Astrocyte (in vitro differentiated cells and primary cell): ENCODE results near the gene GLS. TPM values are rescaled to one million over a fixed set of nuclear protein-coding genes. Genes with fewer than 3 reads are reported as not detected.
A peak's percentile ranks its signal among the peaks of the same experiment; 100 is the strongest.

Source experiments
- DNase-seq: peaks from one replicate; pipeline ENCODE4 v3.0.0-alpha.2; 2010; ENCODE audit warnings: low read depth
- FAIRE-seq: peaks from 2 replicates; lab custom pipeline; 2011; peaks lifted over from hg19 to GRCh38; lab: Jason Lieb, UNC
- H2AFZ ChIP-seq: 2 replicates; pipeline ENCODE4 v1.6.0; 2012; ENCODE audit warnings: low read depth, low read length, inconsistent platforms
- H3K27ac ChIP-seq: 2 replicates; pipeline ENCODE4 v1.5.1; 2011; ENCODE audit warnings: low read depth, low read length, inconsistent platforms
- H3K27me3 ChIP-seq: 2 replicates; pipeline ENCODE4 v1.6.0; 2011; ENCODE audit warnings: low read length, inconsistent platforms; ENCODE audit not compliant: insufficient read depth
- H3K36me3 ChIP-seq: 2 replicates; pipeline ENCODE4 v1.5.1; 2011; ENCODE audit warnings: low read length, inconsistent platforms; ENCODE audit not compliant: insufficient read depth
- H3K4me1 ChIP-seq: 2 replicates; pipeline ENCODE4 v1.5.1; 2011; ENCODE audit warnings: low read length, inconsistent platforms; ENCODE audit not compliant: insufficient read depth
- H3K4me2 ChIP-seq: 2 replicates; pipeline ENCODE4 v1.6.0; 2012; ENCODE audit warnings: low read length, inconsistent platforms
- H3K4me3 ChIP-seq: 2 replicates; pipeline ENCODE4 v1.5.1; 2011; ENCODE audit warnings: low read depth, mild to moderate bottlenecking, low read length, inconsistent platforms; ENCODE audit not compliant: insufficient read depth
- H3K79me2 ChIP-seq: 2 replicates; pipeline ENCODE4 v1.6.0; 2012; ENCODE audit warnings: mild to moderate bottlenecking, low read length, inconsistent platforms; ENCODE audit not compliant: insufficient read depth
- H3K9ac ChIP-seq: 2 replicates; pipeline ENCODE4 v1.6.0; 2012; ENCODE audit warnings: mild to moderate bottlenecking, low read length, inconsistent platforms
- H3K9me3 ChIP-seq: 2 replicates; pipeline ENCODE4 v1.5.1; 2012; ENCODE audit warnings: low read depth, mild to moderate bottlenecking, low read length, inconsistent platforms; ENCODE audit not compliant: insufficient read depth
- H4K20me1 ChIP-seq: 2 replicates; pipeline ENCODE4 v1.6.0; 2012; ENCODE audit warnings: low read length, inconsistent platforms; ENCODE audit not compliant: insufficient read depth
- H3K27ac Mint-ChIP-seq: one replicate; pipeline ENCODE4 v1.8.0; 2021; ENCODE audit warnings: mild to moderate bottlenecking, mixed read lengths; ENCODE audit not compliant: unreplicated experiment
- H3K27me3 Mint-ChIP-seq: one replicate; pipeline ENCODE4 v1.8.0; 2021; ENCODE audit warnings: low read depth, mixed read lengths; ENCODE audit not compliant: unreplicated experiment
- H3K36me3 Mint-ChIP-seq: one replicate; pipeline ENCODE4 v1.8.0; 2021; ENCODE audit warnings: low read depth, mixed read lengths; ENCODE audit not compliant: unreplicated experiment
- H3K4me1 Mint-ChIP-seq: one replicate; pipeline ENCODE4 v1.8.0; 2021; ENCODE audit warnings: low read depth, mixed read lengths; ENCODE audit not compliant: unreplicated experiment
- H3K4me3 Mint-ChIP-seq: one replicate; pipeline ENCODE4 v1.8.0; 2021; ENCODE audit warnings: mild to moderate bottlenecking, moderate library complexity, mixed read lengths; ENCODE audit not compliant: unreplicated experiment
- H3K9me3 Mint-ChIP-seq: one replicate; pipeline ENCODE4 v1.8.0; 2021; ENCODE audit warnings: mild to moderate bottlenecking, mixed read lengths; ENCODE audit not compliant: unreplicated experiment
- EZH2 ChIP-seq: IDR thresholded peaks from 2 replicates; pipeline ENCODE4 v1.6.1; 2012; ENCODE audit warnings: mild to moderate bottlenecking, low read length, inconsistent platforms; ENCODE audit not compliant: insufficient read depth
- total RNA-seq: library from RNA; stranded (reverse); gene quantifications from 2 replicates; pipeline ENCODE4 v1.2.1, GENCODE V29; 2021
- TF ChIP-seq, protein P1 (sequence below): IDR thresholded peaks from 2 replicates; pipeline ENCODE4 v1.5.1; 2011; ENCODE audit warnings: low read depth, mild to moderate bottlenecking, inconsistent platforms, low read length, moderate library complexity; ENCODE audit not compliant: insufficient read depth

Gene GLS
- total RNA-seq, 1 donor from 2014 or later = 189 TPM

DNA sequence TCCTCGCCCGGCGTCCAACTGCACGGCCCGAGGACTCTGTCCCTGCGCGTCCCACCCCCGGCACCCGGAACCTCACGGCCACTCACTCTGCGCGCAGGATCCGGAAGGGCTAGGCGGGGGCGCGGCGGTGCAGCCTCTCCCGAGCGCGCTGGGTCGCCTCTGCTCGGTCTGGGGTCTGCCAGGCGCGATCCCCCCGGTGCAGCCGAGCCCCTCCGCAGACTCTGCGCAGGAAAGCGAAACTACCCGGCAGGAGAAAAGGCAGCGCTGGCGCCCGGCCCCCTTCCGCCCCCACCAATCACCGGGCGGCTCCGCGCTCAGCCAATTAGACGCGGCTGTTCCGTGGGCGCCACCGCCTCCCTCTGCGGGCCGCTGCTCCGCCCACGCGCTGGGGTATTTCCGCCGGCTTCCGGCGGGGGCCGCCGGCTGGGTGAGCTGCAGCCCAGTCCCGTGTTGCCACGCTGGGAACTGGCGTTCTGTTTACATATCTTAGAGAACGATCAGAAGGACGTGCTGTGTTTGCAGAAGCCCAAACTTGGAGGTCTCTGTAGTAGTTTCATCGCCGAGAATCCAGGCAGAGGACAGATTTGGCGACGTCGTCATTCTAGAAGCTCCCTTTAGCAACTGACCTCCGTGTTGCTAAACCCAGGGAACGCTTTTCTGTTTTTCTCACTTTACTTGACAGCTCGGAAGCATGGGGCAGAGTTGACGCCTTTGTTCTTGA is 133.5 kb downstream of the GLS start, which contains the start of gene STAT1:
Gene STAT1 (minus strand): TSS at position 240 of the 721 bp plus-strand sequence. CDS start 4,168 bp downstream, outside the sequence.
- peak; percentile 75 for DNase-seq
- no peaks in the 10 kb centered on the region for H3K27me3 ChIP-seq
- FAIRE-seq = no peak
- H3K79me2 ChIP-seq = peaks cover 33% of the 10 kb centered on the region
- peak within 1 kb of the TSS; percentile 97 for H3K4me2 ChIP-seq
- H3K9me3 ChIP-seq = no peaks in the 10 kb centered on the region
- H3K9me3 Mint-ChIP-seq = peaks cover 1% of the 10 kb centered on the region
- H3K27ac ChIP-seq = peak within 1 kb of the TSS; percentile 79
- H3K4me1 ChIP-seq = peaks cover 14% of the 10 kb centered on the region
- no peak for TF ChIP-seq EZH2
- TF ChIP-seq, protein P1, sequence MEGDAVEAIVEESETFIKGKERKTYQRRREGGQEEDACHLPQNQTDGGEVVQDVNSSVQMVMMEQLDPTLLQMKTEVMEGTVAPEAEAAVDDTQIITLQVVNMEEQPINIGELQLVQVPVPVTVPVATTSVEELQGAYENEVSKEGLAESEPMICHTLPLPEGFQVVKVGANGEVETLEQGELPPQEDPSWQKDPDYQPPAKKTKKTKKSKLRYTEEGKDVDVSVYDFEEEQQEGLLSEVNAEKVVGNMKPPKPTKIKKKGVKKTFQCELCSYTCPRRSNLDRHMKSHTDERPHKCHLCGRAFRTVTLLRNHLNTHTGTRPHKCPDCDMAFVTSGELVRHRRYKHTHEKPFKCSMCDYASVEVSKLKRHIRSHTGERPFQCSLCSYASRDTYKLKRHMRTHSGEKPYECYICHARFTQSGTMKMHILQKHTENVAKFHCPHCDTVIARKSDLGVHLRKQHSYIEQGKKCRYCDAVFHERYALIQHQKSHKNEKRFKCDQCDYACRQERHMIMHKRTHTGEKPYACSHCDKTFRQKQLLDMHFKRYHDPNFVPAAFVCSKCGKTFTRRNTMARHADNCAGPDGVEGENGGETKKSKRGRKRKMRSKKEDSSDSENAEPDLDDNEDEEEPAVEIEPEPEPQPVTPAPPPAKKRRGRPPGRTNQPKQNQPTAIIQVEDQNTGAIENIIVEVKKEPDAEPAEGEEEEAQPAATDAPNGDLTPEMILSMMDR = no peak
- H3K4me3 Mint-ChIP-seq = no peak within 1 kb of the TSS
- H3K27ac Mint-ChIP-seq = no peak within 1 kb of the TSS
- peaks cover 16% of the 10 kb centered on the region for H3K4me1 Mint-ChIP-seq
- no peaks in the 10 kb centered on the region for H3K27me3 Mint-ChIP-seq
- peaks cover 22% of the 10 kb centered on the region for H4K20me1 ChIP-seq
- H3K9ac ChIP-seq = peak within 1 kb of the TSS; percentile 91
- H3K36me3 Mint-ChIP-seq = peaks cover 14% of the 10 kb centered on the region
- peak within 1 kb of the TSS; percentile 100 for H3K4me3 ChIP-seq
- H3K36me3 ChIP-seq = no peaks in the 10 kb centered on the region
- H2AFZ ChIP-seq = peak within 1 kb of the TSS; percentile 91

DNA sequence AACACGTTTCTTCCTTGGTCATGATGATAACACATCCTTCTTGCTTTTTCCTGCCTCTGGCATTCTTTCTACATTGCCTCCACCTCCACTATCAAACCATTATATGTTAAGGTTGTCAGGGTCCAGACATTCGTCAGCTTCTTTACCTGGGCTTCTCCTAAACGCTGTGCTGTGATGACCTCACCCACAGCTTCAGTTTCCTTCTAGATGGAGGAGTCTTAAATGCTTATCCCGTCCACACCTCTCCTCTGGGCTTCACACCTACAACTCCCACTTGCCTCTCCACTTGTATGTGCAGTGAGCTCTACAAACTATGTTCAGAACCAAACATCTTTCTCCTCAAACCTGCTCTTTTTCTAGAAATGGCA is 134.0 kb downstream of the GLS start:
- no peak for DNase-seq
- peaks cover 22% of the 10 kb centered on the region for H4K20me1 ChIP-seq
- H3K79me2 ChIP-seq = peaks cover 33% of the 10 kb centered on the region
- Mint-ChIP-seq H3K4me1 (peaks cover 16% of the 10 kb centered on the region), H3K4me3 (no peak overlapping the region), H3K27me3 (no peaks in the 10 kb centered on the region), H3K27ac (no peak overlapping the region), H3K9me3 (peaks cover 1% of the 10 kb centered on the region), H3K36me3 (peaks cover 12% of the 10 kb centered on the region)
- peak overlapping the region; percentile 91 for H2AFZ ChIP-seq
- H3K4me1 ChIP-seq = peaks cover 14% of the 10 kb centered on the region
- peak overlapping the region; percentile 91 for H3K9ac ChIP-seq
- H3K27ac ChIP-seq = peak overlapping the region; percentile 79
- H3K36me3 ChIP-seq = no peaks in the 10 kb centered on the region
- H3K27me3 ChIP-seq = no peaks in the 10 kb centered on the region
- H3K9me3 ChIP-seq = no peaks in the 10 kb centered on the region
- H3K4me2 ChIP-seq = peak overlapping the region; percentile 97
- no peak for FAIRE-seq
- TF ChIP-seq EZH2 = no peak
- TF ChIP-seq, protein P1 = no peak
- H3K4me3 ChIP-seq = peak overlapping the region; percentile 100

Other genes starting within 250 kb of the GLS start
- 24.2 and 25.4 TPM in 2 replicates for gene NAB1, start 231.7 kb upstream of the GLS start, total RNA-seq
- gene STAT1, start 133.3 kb downstream of the GLS start, total RNA-seq = 377 and 447 TPM in 2 replicates